Stimulated activated naive CD8-positive, alpha-beta T cell treated with anti-CD3 and anti-CD28 coated beads, Interleukin-15, Interleukin-2, amounts not matched to agents 100 ng/mL and 50 ng/mL, for 24 hours (primary cell): ENCODE results near the gene TENM4.

Experiments
- H3K27ac Mint-ChIP-seq: one replicate; pipeline ENCODE4 v1.8.0; 2021; ENCODE audit warnings: mild to moderate bottlenecking, mixed read lengths
- H3K27me3 Mint-ChIP-seq: one replicate; pipeline ENCODE4 v1.8.0; 2021; ENCODE audit warnings: mixed read lengths
- H3K36me3 Mint-ChIP-seq: one replicate; pipeline ENCODE4 v1.8.0; 2021; ENCODE audit warnings: low read depth, mixed read lengths
- H3K4me1 Mint-ChIP-seq: one replicate; pipeline ENCODE4 v1.8.0; 2021; ENCODE audit warnings: low read depth, mixed read lengths
- H3K4me3 Mint-ChIP-seq: one replicate; pipeline ENCODE4 v1.8.0; 2021; ENCODE audit warnings: mild to moderate bottlenecking, mixed read lengths
- H3K9me3 Mint-ChIP-seq: one replicate; pipeline ENCODE4 v1.8.0; 2021; ENCODE audit warnings: mixed read lengths

TENM4 gene

DNA sequence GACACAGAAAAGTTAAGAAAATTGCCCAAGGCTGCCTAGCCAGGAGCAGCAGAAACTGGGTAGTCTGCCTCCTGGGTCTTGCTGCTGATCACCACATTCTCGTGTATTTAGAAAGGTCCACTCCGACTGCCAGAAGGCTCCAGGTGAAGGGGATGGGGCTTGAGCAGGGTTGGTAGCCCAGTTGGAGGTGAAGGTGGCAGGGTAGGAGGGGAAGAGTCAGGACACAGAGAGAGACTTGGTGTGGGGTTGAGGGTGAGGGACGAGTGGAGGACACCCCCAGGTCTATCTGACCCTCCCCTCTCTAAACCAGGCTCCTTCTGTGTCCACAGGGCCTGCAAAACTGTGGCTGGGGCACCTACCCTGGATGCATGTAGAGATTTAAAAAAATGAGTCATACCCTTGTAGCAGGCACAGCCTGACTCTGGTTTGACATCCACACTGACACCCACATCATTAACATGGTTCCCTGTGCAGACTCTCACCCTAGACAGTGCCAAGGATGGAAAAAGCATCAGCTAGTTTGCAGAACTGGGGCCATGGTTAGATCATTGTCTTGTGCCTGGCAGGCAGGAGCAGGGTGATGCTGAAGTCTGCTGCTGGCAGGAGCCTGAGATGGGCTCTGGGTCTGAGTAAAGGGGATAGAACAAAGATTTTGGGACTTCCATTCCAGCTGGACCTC is 273.2 kb downstream of the TENM4 start:
- Mint-ChIP-seq H3K36me3 (no peaks in the 10 kb centered on the region), H3K4me3 (no peak overlapping the region), H3K9me3 (no peaks in the 10 kb centered on the region), H3K27me3 (peaks cover 6% of the 10 kb centered on the region), H3K27ac (no peak overlapping the region), H3K4me1 (no peaks in the 10 kb centered on the region)

DNA sequence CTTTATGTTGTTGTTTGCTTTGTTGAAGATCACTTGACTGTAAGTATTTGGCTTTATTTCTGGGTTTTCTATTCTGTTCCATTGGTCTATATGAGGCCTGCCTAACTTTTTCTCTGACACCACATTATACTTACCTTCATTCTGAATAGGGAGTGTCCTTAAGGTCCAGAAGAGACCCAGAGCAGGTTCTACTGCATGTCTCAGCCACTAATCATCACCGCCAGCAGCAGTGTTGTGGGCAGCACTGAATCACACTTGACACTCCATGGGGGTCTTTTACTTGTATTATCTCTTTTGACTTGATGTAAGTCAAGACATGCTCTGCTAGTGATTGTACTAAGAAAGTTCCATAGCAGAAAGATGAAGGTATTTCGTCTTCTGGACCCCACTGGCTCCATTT is 274.9 kb downstream of the TENM4 start:
- no peaks in the 10 kb centered on the region for H3K9me3 Mint-ChIP-seq
- no peaks in the 10 kb centered on the region for H3K36me3 Mint-ChIP-seq
- H3K27me3 Mint-ChIP-seq = peaks cover 3% of the 10 kb centered on the region
- H3K27ac Mint-ChIP-seq = no peak overlapping the region
- no peak overlapping the region for H3K4me3 Mint-ChIP-seq
- no peaks in the 10 kb centered on the region for H3K4me1 Mint-ChIP-seq

DNA sequence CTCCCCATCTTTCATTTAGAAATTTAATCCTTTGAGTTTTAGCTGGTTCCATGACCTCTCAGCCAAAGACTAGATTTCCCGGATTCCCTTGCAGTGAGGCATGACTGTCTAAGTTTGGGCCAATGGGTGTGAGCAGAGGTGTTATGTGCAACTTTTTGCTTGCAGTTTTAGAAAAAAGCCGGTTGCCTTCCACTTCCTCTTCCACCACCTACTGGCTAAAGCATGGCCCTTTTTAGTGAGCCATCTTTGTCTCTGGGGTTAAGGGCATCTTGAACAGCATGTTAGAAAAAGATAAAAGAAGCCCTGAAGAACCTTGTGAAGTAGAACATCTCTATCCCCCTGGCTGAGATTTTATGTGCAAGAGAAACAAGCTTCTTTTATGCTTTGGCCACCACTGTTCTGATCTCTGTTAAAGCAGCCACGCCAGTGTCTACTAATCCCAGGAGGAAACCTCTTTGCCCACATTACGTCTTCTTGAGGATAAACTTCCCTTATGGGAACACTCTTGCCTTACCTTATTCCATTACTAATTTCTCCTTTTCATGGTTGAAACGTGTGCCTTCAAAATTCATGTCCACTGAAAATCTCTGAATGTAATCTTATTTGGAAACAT is 279.9 kb downstream of the TENM4 start:
- no peaks in the 10 kb centered on the region for H3K36me3 Mint-ChIP-seq
- H3K27me3 Mint-ChIP-seq = peaks cover 4% of the 10 kb centered on the region
- no peak overlapping the region for H3K27ac Mint-ChIP-seq
- H3K4me1 Mint-ChIP-seq = no peaks in the 10 kb centered on the region
- H3K9me3 Mint-ChIP-seq = no peaks in the 10 kb centered on the region
- no peak overlapping the region for H3K4me3 Mint-ChIP-seq

DNA sequence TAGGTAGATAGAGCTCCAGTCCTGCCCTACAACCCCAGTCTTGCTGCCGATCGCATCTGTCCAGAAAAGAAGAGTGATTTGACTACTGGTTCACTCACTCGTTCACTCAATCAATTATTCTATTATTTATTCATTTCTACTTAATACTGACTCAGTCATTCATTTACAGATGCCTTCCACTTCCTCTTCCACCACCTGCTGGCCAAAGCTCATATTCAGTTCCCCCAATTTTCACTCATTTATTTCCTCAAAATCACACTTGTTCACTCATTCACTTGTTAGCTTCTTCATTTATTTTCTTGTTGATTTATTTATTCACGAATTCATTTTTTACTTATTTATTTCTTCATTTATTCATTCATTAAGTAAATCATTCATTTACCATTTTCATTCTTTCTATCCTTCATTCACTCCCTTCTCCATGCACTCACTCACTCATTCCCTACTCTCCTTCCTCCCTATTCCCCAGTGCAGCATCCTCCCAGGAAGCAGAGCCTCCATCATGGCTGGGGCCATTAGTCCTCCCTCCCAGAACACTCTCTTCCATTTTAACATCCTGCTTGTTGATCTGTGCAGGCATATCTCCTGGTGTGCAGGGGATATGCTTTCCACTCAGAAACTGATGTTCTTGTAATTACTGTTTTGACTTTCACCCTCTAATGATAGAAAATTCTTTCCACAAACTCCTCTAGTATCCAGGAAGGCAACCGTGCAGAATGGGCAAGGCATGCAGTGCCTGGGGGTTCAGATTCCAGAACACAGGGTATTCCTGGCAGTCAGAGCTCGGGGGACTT is 281.0 kb downstream of the TENM4 start:
- Mint-ChIP-seq H3K27ac (no peak overlapping the region), H3K27me3 (peaks cover 4% of the 10 kb centered on the region), H3K36me3 (no peaks in the 10 kb centered on the region), H3K4me3 (no peak overlapping the region), H3K4me1 (no peaks in the 10 kb centered on the region), H3K9me3 (no peaks in the 10 kb centered on the region)

DNA sequence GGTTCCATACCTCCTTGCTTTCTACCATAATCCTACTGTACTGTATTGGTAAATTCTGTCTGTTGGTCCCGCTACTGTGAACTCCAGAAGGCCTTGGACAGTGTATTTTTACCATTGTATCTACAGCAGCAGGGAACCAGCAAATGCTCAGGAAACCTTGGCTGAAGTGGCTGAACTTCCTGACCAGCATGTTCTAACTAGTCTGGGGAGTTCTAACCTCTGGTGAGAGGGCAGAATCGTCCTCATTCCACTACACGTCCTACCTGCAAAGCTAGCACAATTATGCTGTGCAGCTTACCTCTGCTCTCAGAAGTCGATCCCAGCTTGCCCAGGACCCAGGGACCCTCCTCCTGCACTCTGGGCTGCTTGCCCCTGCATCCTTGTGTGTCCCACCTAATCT is 283.1 kb downstream of the TENM4 start:
- Mint-ChIP-seq H3K36me3 (no peaks in the 10 kb centered on the region), H3K27ac (no peak overlapping the region), H3K27me3 (peaks cover 4% of the 10 kb centered on the region), H3K9me3 (no peaks in the 10 kb centered on the region), H3K4me1 (no peaks in the 10 kb centered on the region), H3K4me3 (no peak overlapping the region)

DNA sequence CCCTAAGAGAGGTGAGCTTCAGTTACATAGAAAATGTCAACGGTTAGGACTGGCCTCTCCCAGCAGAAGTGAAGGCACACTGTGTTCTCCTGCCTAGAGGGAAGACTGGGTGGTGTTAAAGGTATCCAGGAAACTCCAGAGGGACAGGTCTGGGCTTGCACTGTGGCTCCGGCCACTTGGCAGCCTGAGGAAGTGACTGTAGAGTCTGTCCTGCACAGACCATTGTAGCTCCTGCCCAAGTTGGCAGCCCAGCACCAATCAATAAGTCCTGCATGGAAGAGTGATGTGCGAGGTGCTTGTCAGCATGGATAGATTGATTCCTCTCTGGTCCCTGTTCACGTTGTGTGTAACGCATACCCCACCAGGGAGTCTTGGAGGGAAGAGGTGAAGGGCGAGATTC is 284.8 kb downstream of the TENM4 start:
- no peaks in the 10 kb centered on the region for H3K4me1 Mint-ChIP-seq
- H3K36me3 Mint-ChIP-seq = no peaks in the 10 kb centered on the region
- no peak overlapping the region for H3K4me3 Mint-ChIP-seq
- H3K27ac Mint-ChIP-seq = no peak overlapping the region
- H3K27me3 Mint-ChIP-seq = peaks cover 4% of the 10 kb centered on the region
- H3K9me3 Mint-ChIP-seq = no peaks in the 10 kb centered on the region

DNA sequence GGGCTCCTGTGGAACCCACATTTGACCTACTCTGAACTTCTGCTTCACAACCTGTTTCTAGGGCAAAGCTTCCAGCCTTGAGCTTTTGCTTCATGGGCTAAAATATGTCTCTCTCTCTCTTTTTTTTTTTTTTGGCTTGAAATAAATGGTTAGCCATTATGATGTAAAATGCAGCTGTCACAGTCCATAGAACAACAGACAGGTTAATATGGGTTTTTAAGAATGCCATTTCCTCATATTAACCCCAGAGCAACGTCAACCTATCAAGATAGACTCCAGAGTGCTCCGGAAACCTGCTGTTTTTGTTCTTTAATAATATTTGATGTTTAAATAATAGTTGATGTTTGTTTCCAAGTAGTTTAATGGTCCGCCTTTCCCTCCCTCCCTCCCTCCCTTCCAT is 285.6 kb downstream of the TENM4 start:
- Mint-ChIP-seq H3K4me1 (no peaks in the 10 kb centered on the region), H3K27me3 (peaks cover 4% of the 10 kb centered on the region), H3K27ac (no peak overlapping the region), H3K36me3 (no peaks in the 10 kb centered on the region), H3K4me3 (no peak overlapping the region), H3K9me3 (no peaks in the 10 kb centered on the region)

DNA sequence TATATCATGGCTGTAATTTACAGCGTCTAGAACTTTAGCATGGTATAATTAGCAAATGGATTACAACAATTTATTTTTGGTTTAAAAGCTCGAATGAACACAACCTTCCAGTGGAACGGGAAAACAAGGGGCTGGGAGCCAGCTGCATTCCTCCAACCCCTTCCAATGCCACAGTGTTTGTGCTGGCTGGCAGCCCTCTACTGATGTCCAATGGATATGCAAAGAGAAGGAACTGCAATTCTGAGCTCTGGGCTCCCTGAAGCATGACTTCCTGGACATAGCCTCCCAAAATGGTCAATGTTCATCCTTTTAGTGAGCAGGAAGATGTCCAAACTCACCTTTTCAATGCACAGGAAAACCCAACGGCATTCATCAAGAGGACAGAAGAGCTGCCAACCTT is 288.3 kb downstream of the TENM4 start:
- H3K4me1 Mint-ChIP-seq = no peaks in the 10 kb centered on the region
- no peak overlapping the region for H3K4me3 Mint-ChIP-seq
- H3K9me3 Mint-ChIP-seq = no peaks in the 10 kb centered on the region
- no peak overlapping the region for H3K27ac Mint-ChIP-seq
- no peaks in the 10 kb centered on the region for H3K36me3 Mint-ChIP-seq
- H3K27me3 Mint-ChIP-seq = no peaks in the 10 kb centered on the region

DNA sequence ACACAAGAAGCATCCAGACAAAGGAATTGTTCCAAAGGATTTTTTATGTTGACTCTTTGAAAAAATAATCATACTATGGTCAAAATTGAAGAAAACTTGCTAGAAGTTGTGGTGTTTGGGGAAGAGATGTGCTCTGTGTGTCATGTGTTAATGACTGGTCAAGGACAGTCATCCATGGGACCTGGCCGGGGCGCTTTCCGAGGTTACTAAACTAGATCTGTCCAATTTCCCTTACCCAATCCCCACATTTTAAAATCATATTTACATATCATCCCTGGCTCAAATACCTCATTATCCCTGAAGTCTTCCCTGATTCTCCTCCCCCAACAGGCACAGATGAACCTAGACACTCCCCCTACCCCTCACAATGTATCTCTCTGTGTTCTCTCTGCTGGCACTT is 289.4 kb downstream of the TENM4 start:
- no peaks in the 10 kb centered on the region for H3K36me3 Mint-ChIP-seq
- H3K27ac Mint-ChIP-seq = no peak overlapping the region

DNA sequence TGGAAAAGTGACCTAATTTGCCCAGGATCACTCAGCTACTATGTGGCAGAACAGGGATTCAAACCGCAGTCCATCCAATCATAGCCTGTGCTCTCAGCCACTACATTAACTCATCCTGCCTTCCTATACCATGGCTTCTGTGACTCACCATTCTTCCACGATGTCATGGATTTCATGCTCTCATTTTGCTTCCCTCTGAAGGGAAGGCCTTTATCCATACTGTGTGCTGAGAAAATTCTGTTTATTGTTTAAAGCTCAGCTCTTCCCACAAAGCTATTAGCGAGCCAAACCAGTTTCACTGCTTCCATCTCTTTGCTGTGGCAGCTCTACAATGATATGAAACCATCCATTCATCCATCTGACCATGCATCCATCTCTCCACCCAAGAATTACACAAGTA is 289.9 kb downstream of the TENM4 start:
- H3K9me3 Mint-ChIP-seq = no peaks in the 10 kb centered on the region
- no peaks in the 10 kb centered on the region for H3K27me3 Mint-ChIP-seq
- no peaks in the 10 kb centered on the region for H3K36me3 Mint-ChIP-seq
- no peaks in the 10 kb centered on the region for H3K4me1 Mint-ChIP-seq
- H3K27ac Mint-ChIP-seq = no peak overlapping the region
- H3K4me3 Mint-ChIP-seq = no peak overlapping the region

More for the DNA sequence above, 289.4 kb downstream of the TENM4 start:
- Mint-ChIP-seq H3K9me3 (no peaks in the 10 kb centered on the region), H3K4me1 (no peaks in the 10 kb centered on the region), H3K4me3 (no peak overlapping the region), H3K27me3 (no peaks in the 10 kb centered on the region)

DNA sequence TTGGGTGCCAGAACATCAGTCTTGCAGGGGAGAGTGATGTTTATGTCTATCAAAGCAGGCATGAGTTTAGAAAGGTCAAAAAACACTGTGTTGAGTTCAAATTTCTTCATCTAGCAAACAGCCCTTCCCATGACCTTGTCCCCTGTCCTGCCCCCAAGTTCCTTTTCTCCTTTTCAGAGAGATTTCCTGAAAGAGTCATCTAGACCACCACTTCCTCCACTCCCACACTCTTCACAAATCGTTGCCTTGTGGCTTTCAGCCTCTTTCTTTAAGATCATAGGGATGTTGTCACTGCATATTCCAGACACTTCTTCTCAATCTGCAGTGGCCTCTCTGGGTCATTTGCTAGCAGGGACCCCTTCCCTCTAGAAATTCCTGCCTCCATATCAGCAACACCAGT is 290.5 kb downstream of the TENM4 start:
- Mint-ChIP-seq H3K36me3 (no peaks in the 10 kb centered on the region), H3K9me3 (no peaks in the 10 kb centered on the region), H3K27ac (no peak overlapping the region), H3K4me1 (no peaks in the 10 kb centered on the region), H3K4me3 (no peak overlapping the region), H3K27me3 (no peaks in the 10 kb centered on the region)

DNA sequence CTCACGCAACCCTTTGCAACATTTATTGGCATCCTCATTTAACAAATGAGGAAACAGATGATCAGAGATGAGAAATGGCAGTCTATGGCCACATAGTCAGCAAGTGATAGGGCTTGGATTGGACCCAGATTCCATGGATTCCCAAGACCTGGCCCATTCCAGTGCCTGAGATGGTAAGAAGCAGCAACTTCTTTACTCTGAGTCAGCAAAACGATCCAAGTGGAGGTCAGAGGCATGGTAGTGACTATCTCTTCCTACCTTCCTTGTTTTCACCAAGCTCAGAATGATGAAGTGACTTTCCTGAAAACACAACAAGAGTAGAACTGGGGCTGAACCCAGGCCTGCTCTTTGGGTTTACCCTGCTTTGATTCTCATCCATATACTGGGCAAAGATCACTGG is 293.1 kb downstream of the TENM4 start:
- no peak overlapping the region for H3K4me3 Mint-ChIP-seq
- no peaks in the 10 kb centered on the region for H3K36me3 Mint-ChIP-seq
- no peaks in the 10 kb centered on the region for H3K4me1 Mint-ChIP-seq
- H3K27me3 Mint-ChIP-seq = no peaks in the 10 kb centered on the region
- no peak overlapping the region for H3K27ac Mint-ChIP-seq
- no peaks in the 10 kb centered on the region for H3K9me3 Mint-ChIP-seq

DNA sequence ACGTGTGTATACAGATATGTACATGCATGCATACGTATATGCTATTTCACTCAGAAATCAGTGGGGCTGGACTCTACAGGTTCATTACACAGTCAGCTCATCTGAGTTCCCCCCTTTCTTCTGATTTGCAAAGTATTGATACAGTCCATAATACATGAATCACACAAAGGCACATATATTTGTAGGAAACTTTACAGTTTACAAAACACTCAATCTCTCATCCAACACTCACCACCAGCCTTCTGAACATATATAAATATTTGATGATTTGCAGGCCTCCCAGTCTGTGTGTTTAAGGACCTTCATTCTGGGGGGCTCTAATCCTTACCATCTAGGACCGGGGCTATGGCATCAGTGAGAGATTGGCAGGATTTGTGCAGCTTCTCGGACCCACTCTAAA is 293.8 kb downstream of the TENM4 start:
- no peak overlapping the region for H3K27ac Mint-ChIP-seq
- H3K27me3 Mint-ChIP-seq = no peaks in the 10 kb centered on the region
- no peak overlapping the region for H3K4me3 Mint-ChIP-seq
- no peaks in the 10 kb centered on the region for H3K36me3 Mint-ChIP-seq
- no peaks in the 10 kb centered on the region for H3K9me3 Mint-ChIP-seq
- H3K4me1 Mint-ChIP-seq = no peaks in the 10 kb centered on the region

DNA sequence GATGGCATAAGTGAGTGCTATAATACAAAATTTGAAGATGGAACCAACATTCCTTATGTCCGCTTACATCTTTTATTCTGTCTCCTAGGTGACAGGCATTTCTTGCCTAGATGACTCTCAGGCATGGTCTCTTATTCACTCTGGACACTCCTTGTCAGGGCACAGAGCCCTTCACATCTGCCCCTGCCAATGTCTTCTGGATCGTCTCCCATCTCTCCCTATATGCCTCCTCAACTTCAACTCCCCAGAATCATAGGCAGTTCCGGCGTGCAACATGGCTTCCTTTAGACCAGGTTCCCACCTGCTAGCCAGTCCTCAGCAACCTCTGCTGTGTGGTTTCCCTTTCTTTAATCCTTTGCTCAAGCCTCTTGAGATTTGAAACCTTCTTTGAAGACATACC is 300.9 kb downstream of the TENM4 start:
- H3K27ac Mint-ChIP-seq = no peak overlapping the region
- H3K36me3 Mint-ChIP-seq = no peaks in the 10 kb centered on the region
- peaks cover 6% of the 10 kb centered on the region for H3K9me3 Mint-ChIP-seq
- H3K4me1 Mint-ChIP-seq = no peaks in the 10 kb centered on the region
- H3K27me3 Mint-ChIP-seq = no peaks in the 10 kb centered on the region
- H3K4me3 Mint-ChIP-seq = no peak overlapping the region

DNA sequence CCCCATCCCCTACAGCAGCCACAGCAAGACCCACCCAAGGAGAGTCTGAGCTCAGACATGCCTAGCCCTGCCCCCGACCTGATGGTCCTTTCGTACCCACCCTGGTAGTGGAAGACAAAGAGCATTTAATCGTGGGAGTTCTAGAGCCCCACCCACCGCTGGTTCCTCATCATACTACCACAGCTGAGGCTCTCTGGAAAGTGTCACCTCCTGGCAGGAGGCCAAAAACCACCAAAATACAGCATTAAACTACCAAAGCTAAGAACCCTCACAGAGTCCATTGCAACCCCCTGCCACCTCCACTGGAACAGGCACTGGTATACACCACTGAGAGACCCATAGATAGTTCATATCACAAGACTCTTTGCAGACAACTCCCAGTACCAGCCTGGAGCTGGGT is 311.1 kb downstream of the TENM4 start:
- Mint-ChIP-seq H3K4me1 (no peaks in the 10 kb centered on the region), H3K9me3 (peaks cover 16% of the 10 kb centered on the region), H3K27me3 (peaks cover 3% of the 10 kb centered on the region), H3K36me3 (no peaks in the 10 kb centered on the region), H3K4me3 (no peak overlapping the region), H3K27ac (no peak overlapping the region)
